Parathyroid adenoma (tissue), 2 donors: Measurements from ENCODE around the gene SLCO2A1.

Source experiments
- H2AFZ ChIP-seq: fragments of 300-600 bp; sonication (generic); one replicate; pipeline ENCODE4 v1.7.0; 2017; ENCODE audit warnings: antibody characterized with exemption, mild to moderate bottlenecking
- H3K27ac ChIP-seq: fragments of 300-600 bp; sonication (generic); one replicate; pipeline ENCODE4 v1.7.0; 2017
- H3K27me3 ChIP-seq: fragments of 300-600 bp; sonication (generic); one replicate; pipeline ENCODE4 v1.7.0; 2017; ENCODE audit warnings: low read length; ENCODE audit not compliant: control insufficient read depth, insufficient read depth
- H3K36me3 ChIP-seq: fragments of 300-600 bp; sonication (generic); one replicate; pipeline ENCODE4 v1.7.0; 2017; ENCODE audit warnings: low read length; ENCODE audit not compliant: control insufficient read depth, insufficient read depth
- H3K4me1 ChIP-seq: fragments of 300-600 bp; sonication (generic); one replicate; pipeline ENCODE4 v1.7.0; 2017; ENCODE audit warnings: control low read depth
- H3K4me2 ChIP-seq: fragments of 300-600 bp; sonication (generic); one replicate; pipeline ENCODE4 v1.7.0; 2017; ENCODE audit warnings: low read length
- H3K4me3 ChIP-seq: fragments of 300-600 bp; sonication (generic); one replicate; pipeline ENCODE4 v1.7.0; 2017; ENCODE audit warnings: low read depth, low read length
- H3K79me2 ChIP-seq: fragments of 300-600 bp; sonication (generic); one replicate; pipeline ENCODE4 v1.7.0; 2017; ENCODE audit warnings: control low read depth
- H3K9ac ChIP-seq: fragments of 300-600 bp; sonication (generic); one replicate; pipeline ENCODE4 v1.7.0; 2017; ENCODE audit warnings: mild to moderate bottlenecking
- H3K9me3 ChIP-seq: fragments of 300-600 bp; sonication (generic); one replicate; pipeline ENCODE4 v1.7.0; 2017; ENCODE audit warnings: low read length; ENCODE audit not compliant: control insufficient read depth
- CTCF ChIP-seq: fragments of 300-600 bp; sonication (generic); IDR thresholded peaks from one replicate; pipeline ENCODE4 v1.7.0; 2017; ENCODE audit warnings: antibody characterized with exemption, mild to moderate bottlenecking
- donor health status: primary hyperparathyroidism.

SLCO2A1 gene

DNA sequence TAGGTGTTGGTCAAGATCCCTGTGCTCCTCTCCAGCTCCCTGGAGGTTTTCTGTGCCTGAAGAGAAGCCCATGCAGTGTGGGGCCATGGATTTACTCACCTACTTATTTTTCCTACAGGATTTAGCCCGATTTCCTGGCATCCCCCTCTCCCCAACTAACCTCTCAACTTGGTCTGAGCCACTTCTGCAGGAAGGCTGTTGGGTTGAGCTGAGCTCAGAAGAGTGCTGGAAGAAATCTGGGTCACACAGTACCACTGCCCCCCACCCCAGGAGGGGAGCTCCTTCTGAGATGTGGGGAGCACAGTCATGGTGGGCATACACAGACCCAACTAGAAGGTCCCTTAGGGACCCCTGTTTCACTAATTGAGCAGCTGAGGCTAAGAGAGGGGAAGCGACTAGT is 34.4 kb upstream of the SLCO2A1 start:
- H3K4me2 ChIP-seq: no peak overlapping the region
- H3K79me2 ChIP-seq: no peaks in the 10 kb centered on the region
- H3K4me1 ChIP-seq: peaks cover 10% of the 10 kb centered on the region
- no peak overlapping the region for H3K4me3 ChIP-seq
- no peak overlapping the region for H2AFZ ChIP-seq
- no peaks in the 10 kb centered on the region for H3K27me3 ChIP-seq
- no peak overlapping the region for H3K27ac ChIP-seq
- no peaks in the 10 kb centered on the region for H3K9me3 ChIP-seq
- no peaks in the 10 kb centered on the region for H3K36me3 ChIP-seq
- H3K9ac ChIP-seq: no peak overlapping the region
- no peak for TF ChIP-seq CTCF

- H3K4me3 ChIP-seq: no peak overlapping the region
- H3K4me2 ChIP-seq: no peak overlapping the region
- H2AFZ ChIP-seq: peak overlapping the region; percentile 78
- H3K27ac ChIP-seq: no peak overlapping the region
- no peaks in the 10 kb centered on the region for H3K79me2 ChIP-seq
- H3K27me3 ChIP-seq: no peaks in the 10 kb centered on the region
- H3K36me3 ChIP-seq: no peaks in the 10 kb centered on the region
- H3K4me1 ChIP-seq: peaks cover 10% of the 10 kb centered on the region
- TF ChIP-seq CTCF: no peak
- no peak overlapping the region for H3K9ac ChIP-seq
- no peaks in the 10 kb centered on the region for H3K9me3 ChIP-seq
Observed at GRCh38 chr3:134061401-134061800, 31.7 kb upstream of the SLCO2A1 start.

DNA sequence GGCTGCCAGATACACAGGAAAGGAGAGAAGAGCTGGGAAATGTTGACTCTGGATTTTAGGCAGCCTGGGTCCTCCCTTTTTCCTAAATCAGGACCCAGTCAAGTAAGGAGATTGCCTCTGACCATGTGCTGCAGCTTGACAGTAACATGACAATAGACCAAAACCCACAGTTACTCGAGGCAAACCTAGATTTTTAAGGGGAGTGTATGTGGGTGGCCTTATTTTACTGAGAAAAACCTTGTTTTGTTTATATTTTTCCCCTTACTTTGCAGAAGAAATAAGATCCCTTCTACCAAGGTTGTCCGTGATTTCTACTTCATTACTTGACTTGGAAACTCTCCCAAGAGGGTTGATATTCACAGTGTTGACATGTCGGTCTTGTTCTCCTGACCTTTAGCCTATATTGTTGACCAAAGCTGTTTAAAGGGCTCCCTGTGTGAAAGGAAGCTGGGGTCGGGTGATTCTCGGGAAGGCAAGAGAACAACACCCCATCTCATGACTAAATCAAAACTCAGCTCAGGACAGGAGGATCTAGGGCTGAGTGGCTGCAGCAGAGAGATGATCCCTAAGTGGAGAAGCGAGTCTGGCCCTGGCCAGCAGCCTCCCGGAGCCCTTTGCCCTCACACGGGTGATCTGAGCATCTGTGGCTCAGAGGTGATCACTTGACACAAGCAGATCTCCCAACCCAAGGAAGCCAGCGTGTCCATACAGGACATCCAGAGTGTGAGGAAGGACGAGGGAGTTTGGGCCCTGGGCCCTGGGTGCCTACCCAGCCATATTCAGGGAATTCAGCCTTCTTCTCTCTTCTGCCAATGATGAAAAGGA is 31.0 kb upstream of the SLCO2A1 start:
- Histone ChIP-seq H2AFZ (peak overlapping the region; percentile 78), H3K27ac (no peak overlapping the region), H3K9ac (no peak overlapping the region), H3K27me3 (no peaks in the 10 kb centered on the region), H3K79me2 (no peaks in the 10 kb centered on the region), H3K4me3 (no peak overlapping the region), H3K4me1 (peaks cover 10% of the 10 kb centered on the region), H3K9me3 (no peaks in the 10 kb centered on the region), H3K36me3 (no peaks in the 10 kb centered on the region), H3K4me2 (no peak overlapping the region)
- TF ChIP-seq CTCF: no peak

DNA sequence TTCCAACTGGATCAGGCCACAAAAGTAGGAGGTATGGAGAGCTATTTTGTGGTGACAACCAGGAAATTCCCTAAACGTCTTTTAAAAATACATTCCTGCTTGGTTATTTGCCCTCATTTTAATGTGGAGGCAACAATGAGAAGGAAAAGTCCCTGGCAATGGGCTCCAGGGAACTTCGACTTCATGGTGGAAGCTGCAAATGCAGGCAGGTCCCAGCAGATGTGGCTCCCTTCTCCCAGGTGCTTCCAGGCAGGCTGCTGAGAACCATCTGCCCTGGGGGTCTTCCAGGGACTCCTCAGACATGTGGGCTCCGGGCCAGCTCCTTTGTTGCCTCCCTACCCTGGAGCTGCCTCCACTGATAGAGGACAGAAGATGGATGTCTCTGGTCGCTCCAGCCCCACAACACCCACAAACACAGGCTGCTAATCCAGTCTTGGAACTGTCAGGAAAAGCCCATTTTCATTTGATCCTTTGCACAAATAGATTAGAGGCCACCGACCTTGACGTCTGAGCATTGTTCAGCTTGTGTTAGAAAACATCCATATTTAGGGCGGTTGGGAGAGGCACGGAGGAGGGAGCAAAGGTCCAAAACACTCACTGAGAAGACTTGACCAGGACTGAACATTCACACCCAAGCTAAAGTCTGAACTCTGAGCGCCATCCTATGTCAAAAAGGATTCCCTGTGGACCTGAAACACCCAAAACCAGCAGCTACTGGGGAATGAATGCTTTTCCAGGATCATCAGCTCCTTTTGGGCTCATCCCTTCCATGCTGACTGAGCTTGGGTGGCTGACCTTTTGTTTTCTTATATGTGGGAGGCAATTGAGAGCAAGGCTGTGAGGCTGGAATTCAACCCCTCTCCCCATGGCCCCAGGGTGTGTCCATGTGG is 30.2 kb upstream of the SLCO2A1 start:
- H3K27me3 ChIP-seq: no peaks in the 10 kb centered on the region
- H3K4me2 ChIP-seq: no peak overlapping the region
- H3K9me3 ChIP-seq: no peaks in the 10 kb centered on the region
- H3K27ac ChIP-seq: no peak overlapping the region
- peak overlapping the region; percentile 78 for H2AFZ ChIP-seq
- TF ChIP-seq CTCF: no peak
- H3K79me2 ChIP-seq: no peaks in the 10 kb centered on the region
- no peak overlapping the region for H3K4me3 ChIP-seq
- H3K4me1 ChIP-seq: peaks cover 10% of the 10 kb centered on the region
- H3K36me3 ChIP-seq: no peaks in the 10 kb centered on the region
- no peak overlapping the region for H3K9ac ChIP-seq
